Measurements from ENCODE around the gene DMPK. TPM values are rescaled to one million over a fixed set of nuclear protein-coding genes. Genes with fewer than 3 reads are reported as not detected.
A peak's percentile ranks its signal among the peaks of the same experiment; 100 is the strongest.

The DMPK gene
- total and polyA plus RNA-seq, 9 of the 15 experiments (the other 6 are each of a cell fraction or from before 2014, with no cell fraction given), result 0.24 to 31.3 (median 7.3) TPM

- TF ChIP-seq SRSF7 (optimal IDR thresholded peaks at IDR 0.05; ENCODE audit: low read depth, low read length) (no peak), CREB1 (IDR thresholded peaks at IDR 0.05) (no peak), CREB1 (CRISPR knock-in tag; IDR thresholded peaks at IDR 0.05) (peak; percentile 30; the same call in 1 of the 2 replicates), NUFIP1 (IDR thresholded peaks at IDR 0.05; ENCODE audit: partially characterized antibody) (no peak), MXI1 (IDR thresholded peaks at IDR 0.05; ENCODE audit: low read depth, low read length) (0 out of 2 replicates have a peak, but pooled peaks have one; percentile 52), POLR3G (IDR thresholded peaks at IDR 0.05; ENCODE audit: extremely low read depth, insufficient read length, insufficient replicate concordance) (no peak), CHD4 (IDR thresholded peaks at IDR 0.05; ENCODE audit: insufficient read depth, insufficient replicate concordance, low read depth, low read length, poor library complexity, severe bottlenecking) (no peak), JUN (IDR thresholded peaks at IDR 0.05; ENCODE audit: borderline replicate concordance, low read depth, low read length) (no peak), JUN (CRISPR knock-in tag; IDR thresholded peaks at IDR 0.05; ENCODE audit: borderline replicate concordance) (no peak), ILK (tag; IDR thresholded peaks at IDR 0.05; ENCODE audit: borderline replicate concordance, low read depth) (no peak), PHF8 (IDR thresholded peaks at IDR 0.05; ENCODE audit: borderline replicate concordance, low read length) (peak; percentile 26; the same call in 1 of the 2 replicates), RB1 (IDR thresholded peaks at IDR 0.05; ENCODE audit: low read depth) (0 out of 2 replicates have a peak, but pooled peaks have one; percentile 11), NEUROD1 (IDR thresholded peaks at IDR 0.05; ENCODE audit: borderline replicate concordance, low read depth, low read length, partially characterized antibody) (no peak), JUNB (CRISPR knock-in tag; conservative IDR thresholded peaks at IDR 0.05) (no peak), U2AF2 (optimal IDR thresholded peaks at IDR 0.05; ENCODE audit: low read depth, low read length) (no peak), ETS2 (tag; IDR thresholded peaks at IDR 0.05; ENCODE audit: borderline replicate concordance, poor library complexity, severe bottlenecking) (no peak), SAFB2 (IDR thresholded peaks at IDR 0.05; ENCODE audit: borderline replicate concordance, low read depth, low read length, severe bottlenecking) (no peak), KLF13 (tag; IDR thresholded peaks at IDR 0.05; ENCODE audit: borderline replicate concordance, low read depth) (no peak), CBX5 (IDR thresholded peaks at IDR 0.05; ENCODE audit: borderline replicate concordance, low read depth) (no peak), KLF6 (CRISPR knock-in tag; IDR thresholded peaks at IDR 0.05; ENCODE audit: borderline replicate concordance) (no peak), RNF2 (IDR thresholded peaks at IDR 0.05) (no peak), STAG1 (CRISPR knock-in tag; IDR thresholded peaks at IDR 0.05; ENCODE audit: borderline replicate concordance) (no peak)
- TF ChIP-seq, protein P1, sequence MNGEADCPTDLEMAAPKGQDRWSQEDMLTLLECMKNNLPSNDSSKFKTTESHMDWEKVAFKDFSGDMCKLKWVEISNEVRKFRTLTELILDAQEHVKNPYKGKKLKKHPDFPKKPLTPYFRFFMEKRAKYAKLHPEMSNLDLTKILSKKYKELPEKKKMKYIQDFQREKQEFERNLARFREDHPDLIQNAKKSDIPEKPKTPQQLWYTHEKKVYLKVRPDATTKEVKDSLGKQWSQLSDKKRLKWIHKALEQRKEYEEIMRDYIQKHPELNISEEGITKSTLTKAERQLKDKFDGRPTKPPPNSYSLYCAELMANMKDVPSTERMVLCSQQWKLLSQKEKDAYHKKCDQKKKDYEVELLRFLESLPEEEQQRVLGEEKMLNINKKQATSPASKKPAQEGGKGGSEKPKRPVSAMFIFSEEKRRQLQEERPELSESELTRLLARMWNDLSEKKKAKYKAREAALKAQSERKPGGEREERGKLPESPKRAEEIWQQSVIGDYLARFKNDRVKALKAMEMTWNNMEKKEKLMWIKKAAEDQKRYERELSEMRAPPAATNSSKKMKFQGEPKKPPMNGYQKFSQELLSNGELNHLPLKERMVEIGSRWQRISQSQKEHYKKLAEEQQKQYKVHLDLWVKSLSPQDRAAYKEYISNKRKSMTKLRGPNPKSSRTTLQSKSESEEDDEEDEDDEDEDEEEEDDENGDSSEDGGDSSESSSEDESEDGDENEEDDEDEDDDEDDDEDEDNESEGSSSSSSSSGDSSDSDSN (IDR thresholded peaks at IDR 0.05; ENCODE audit: borderline replicate concordance in 1 of 2, low read depth in 2 of 2, low read length in 2 of 2), result peak; percentile 24 to 76; a peak in 2 of 4 replicates
- TF ChIP-seq, protein P2, sequence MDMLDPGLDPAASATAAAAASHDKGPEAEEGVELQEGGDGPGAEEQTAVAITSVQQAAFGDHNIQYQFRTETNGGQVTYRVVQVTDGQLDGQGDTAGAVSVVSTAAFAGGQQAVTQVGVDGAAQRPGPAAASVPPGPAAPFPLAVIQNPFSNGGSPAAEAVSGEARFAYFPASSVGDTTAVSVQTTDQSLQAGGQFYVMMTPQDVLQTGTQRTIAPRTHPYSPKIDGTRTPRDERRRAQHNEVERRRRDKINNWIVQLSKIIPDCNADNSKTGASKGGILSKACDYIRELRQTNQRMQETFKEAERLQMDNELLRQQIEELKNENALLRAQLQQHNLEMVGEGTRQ (CRISPR knock-in tag; IDR thresholded peaks at IDR 0.05), result no peak
- TF ChIP-seq, protein P3, sequence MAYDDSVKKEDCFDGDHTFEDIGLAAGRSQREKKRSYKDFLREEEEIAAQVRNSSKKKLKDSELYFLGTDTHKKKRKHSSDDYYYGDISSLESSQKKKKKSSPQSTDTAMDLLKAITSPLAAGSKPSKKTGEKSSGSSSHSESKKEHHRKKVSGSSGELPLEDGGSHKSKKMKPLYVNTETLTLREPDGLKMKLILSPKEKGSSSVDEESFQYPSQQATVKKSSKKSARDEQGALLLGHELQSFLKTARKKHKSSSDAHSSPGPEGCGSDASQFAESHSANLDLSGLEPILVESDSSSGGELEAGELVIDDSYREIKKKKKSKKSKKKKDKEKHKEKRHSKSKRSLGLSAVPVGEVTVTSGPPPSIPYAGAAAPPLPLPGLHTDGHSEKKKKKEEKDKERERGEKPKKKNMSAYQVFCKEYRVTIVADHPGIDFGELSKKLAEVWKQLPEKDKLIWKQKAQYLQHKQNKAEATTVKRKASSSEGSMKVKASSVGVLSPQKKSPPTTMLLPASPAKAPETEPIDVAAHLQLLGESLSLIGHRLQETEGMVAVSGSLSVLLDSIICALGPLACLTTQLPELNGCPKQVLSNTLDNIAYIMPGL (CRISPR knock-in tag; IDR thresholded peaks at IDR 0.05), result no peak
These were observed 14.8 kb downstream of the DMPK start (continued) for GRCh38 chr19:45767410-45767880.

Measured in K562 (cell line).